Gastroesophageal sphincter (tissue), 4 donors: ENCODE results near the gene COTL1. TPM values are rescaled to one million over a fixed set of nuclear protein-coding genes. Genes with fewer than 3 reads are reported as not detected.

Experiments used
- ATAC-seq: fragments of 150-250 bp; one replicate; pipeline ENCODE4 v1.9.1; 2016; ENCODE audit warnings: mild to moderate bottlenecking, moderate library complexity
- H3K27ac ChIP-seq, 4 donors: fragments of 200-600 bp; sonication (generic) in 3 of 4; 1 replicate in 3 of 4; 2 replicates in 1 of 4; pipeline ENCODE4 v1.5.1; 2016 to 2019
- H3K27me3 ChIP-seq: fragments of 200-600 bp; sonication (generic); one replicate; pipeline ENCODE4 v1.5.1; 2019
- H3K36me3 ChIP-seq, 2 donors: fragments of 200-600 bp; sonication (generic); one replicate each; pipeline ENCODE4 v1.5.1; 2019; ENCODE audit warnings: control low read depth in 1 of 2
- H3K4me1 ChIP-seq, 3 donors: fragments of 200-600 bp; sonication (generic); 1 replicate in 2 of 3; 2 replicates in 1 of 3; pipeline ENCODE4 v1.5.1; 2016 to 2019; ENCODE audit warnings: control low read depth in 2 of 3
- H3K4me3 ChIP-seq, 2 donors: fragments of 200-600 bp; sonication (generic); one replicate each; pipeline ENCODE4 v1.5.1; 2019; ENCODE audit warnings: mild to moderate bottlenecking in 1 of 2, moderate library complexity in 1 of 2
- H3K9me3 ChIP-seq, 3 donors: fragments of 200-600 bp; sonication (generic); one replicate each; pipeline ENCODE4 v1.5.1; 2017 to 2019; ENCODE audit warnings: control low read depth in 2 of 3
- CTCF ChIP-seq, 4 experiments: fragments of 200-600 bp in 2 of 4; fragments of 450-650 bp in 2 of 4; sonication (generic) in 1 of 4; IDR thresholded peaks; one replicate each; pipeline ENCODE4 v1.5.1; 2017 to 2019; ENCODE audit warnings: antibody characterized with exemption in 4 of 4, mild to moderate bottlenecking in 2 of 4, moderate library complexity in 2 of 4
- EP300 ChIP-seq: sonication (generic); formaldehyde crosslinking; IDR thresholded peaks from one replicate; pipeline ENCODE4 v1.6.1; 2017; ENCODE audit warnings: antibody characterized with exemption, mild to moderate bottlenecking
- POLR2A ChIP-seq, 2 donors: fragments of 450-650 bp; IDR thresholded peaks; one replicate each; pipeline ENCODE4 v1.6.1; 2017; ENCODE audit warnings: antibody characterized with exemption in 2 of 2, mild to moderate bottlenecking in 2 of 2, moderate library complexity in 1 of 2
- POLR2AphosphoS5 ChIP-seq: sonication (generic); formaldehyde crosslinking; IDR thresholded peaks from one replicate; pipeline ENCODE4 v1.6.1; 2017; ENCODE audit warnings: antibody characterized with exemption
- WGBS, 2 donors: methylation state at CpG; one replicate each; pipeline ENCODE4 v1.1.5; 2018; ENCODE audit warnings: low coverage in 1 of 2; 5-methylcytosine and 5-hydroxymethylcytosine counted together
- total RNA-seq, 4 donors: library from RNA; depleted of rRNA; stranded (reverse); fragments of >200 nt; gene quantifications; one replicate each; pipeline ENCODE4 v1.1.0, GENCODE V29; 2016

Gene COTL1
- total RNA-seq, 4 donors from 2014 or later = 13.1 to 46.2 (median 37.3) TPM

- TF ChIP-seq POLR2A (IDR thresholded peaks at IDR 0.05) (no peak), POLR2AphosphoS5 (no peak), EP300 (no peak), CTCF (IDR thresholded peaks at IDR 0.05) (no peak)
- no peaks in the 10 kb centered on the region for H3K9me3 ChIP-seq
- WGBS, 2 donors = 41 to 62% methylated on average over 11 to 16 of the region's 19 CpGs
- H3K27ac ChIP-seq = no peak overlapping the region
- no peak for ATAC-seq
- peaks cover 28% of the 10 kb centered on the region for H3K27me3 ChIP-seq
- no peaks in the 10 kb centered on the region for H3K4me1 ChIP-seq
- H3K36me3 ChIP-seq = no peaks in the 10 kb centered on the region
- H3K4me3 ChIP-seq = no peak overlapping the region
These were observed 62.3 kb downstream of the COTL1 start for GRCh38 chr16:84555418-84556196.

DNA sequence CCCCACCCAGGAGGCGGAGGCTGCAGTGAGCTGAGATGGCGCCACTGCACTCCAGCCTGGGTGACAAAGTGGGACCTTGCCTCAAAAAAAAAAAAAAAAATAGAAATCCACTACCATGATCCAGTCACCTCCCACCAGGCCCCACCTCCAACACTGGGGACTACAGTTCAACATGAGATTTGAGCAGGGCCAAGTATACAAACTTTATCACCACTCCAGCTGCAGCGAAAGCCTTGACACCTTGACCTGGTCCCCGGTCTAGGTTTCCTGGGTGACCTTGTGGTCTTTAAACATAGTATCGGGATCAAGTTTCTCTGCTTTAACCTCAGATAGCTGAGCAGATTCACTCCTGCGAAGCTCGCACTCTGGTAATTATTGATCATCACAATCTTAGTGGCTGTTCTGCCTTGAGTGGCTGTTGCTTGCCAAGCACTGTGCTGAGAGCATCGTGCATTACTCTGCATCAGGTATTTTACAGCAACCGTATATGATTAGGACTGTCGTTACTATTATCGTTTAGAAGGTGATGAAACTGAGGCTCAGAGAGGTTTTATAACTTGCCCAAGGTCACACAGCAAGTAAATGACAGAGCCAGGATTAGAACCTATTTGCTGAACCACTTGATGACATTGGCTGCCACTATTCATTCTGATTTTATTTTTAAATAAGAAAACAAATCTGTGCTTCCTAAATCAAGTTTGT, 63.1 kb downstream of the COTL1 start:
- no peak for TF ChIP-seq POLR2AphosphoS5
- TF ChIP-seq CTCF (IDR thresholded peaks at IDR 0.05) = no peak
- no peak for TF ChIP-seq EP300
- TF ChIP-seq POLR2A (IDR thresholded peaks at IDR 0.05) = no peak
- ATAC-seq = no peak
- H3K4me1 ChIP-seq = no peaks in the 10 kb centered on the region
- no peaks in the 10 kb centered on the region for H3K36me3 ChIP-seq
- no peaks in the 10 kb centered on the region for H3K9me3 ChIP-seq
- H3K27me3 ChIP-seq = peaks cover 28% of the 10 kb centered on the region
- WGBS, 2 donors = 76 to 84% methylated on average over 8 to 10 of the region's 11 CpGs
- H3K4me3 ChIP-seq = no peak overlapping the region
- no peak overlapping the region for H3K27ac ChIP-seq

DNA sequence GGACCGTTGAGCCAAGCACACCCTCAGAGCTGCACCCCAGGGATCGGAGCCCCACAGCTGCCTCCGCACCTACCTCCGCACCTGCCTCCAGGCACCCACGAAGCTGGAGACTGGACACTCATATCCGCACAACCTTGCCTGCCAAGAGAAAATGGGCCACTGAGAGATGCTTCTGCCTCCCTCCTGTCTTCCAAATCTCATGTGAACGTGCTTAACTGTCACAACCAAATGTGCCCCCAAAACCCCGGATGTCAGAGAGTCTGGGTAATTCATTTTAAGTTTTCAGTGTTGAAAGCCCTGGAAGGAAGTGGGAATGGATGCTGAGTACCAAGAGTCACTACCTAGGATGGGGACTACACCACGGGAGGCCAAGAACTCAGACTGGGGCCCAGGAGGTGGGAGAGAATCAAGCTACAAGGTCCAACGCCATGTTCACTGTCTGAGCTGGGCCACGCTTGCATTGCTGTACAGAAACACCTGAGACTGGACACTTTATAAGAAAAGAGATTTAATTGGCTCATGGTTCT, 63.9 kb downstream of the COTL1 start:
- Histone ChIP-seq H3K27ac (no peak overlapping the region), H3K4me1 (peaks cover 0 to 8% (median 0%) of the 10 kb centered on the region in 3 donors), H3K9me3 (no peaks in the 10 kb centered on the region), H3K36me3 (no peaks in the 10 kb centered on the region), H3K4me3 (no peak overlapping the region), H3K27me3 (peaks cover 19% of the 10 kb centered on the region)
- TF ChIP-seq CTCF (IDR thresholded peaks at IDR 0.05) = no peak
- TF ChIP-seq POLR2A (IDR thresholded peaks at IDR 0.05) = no peak
- TF ChIP-seq EP300 = no peak
- TF ChIP-seq POLR2AphosphoS5 = no peak
- 82% methylated on average over 8 of the region's 11 CpGs; no CpG with 5 or more reads in 1 of the 2 donors for WGBS, 2 donors
- ATAC-seq = no peak

GRCh38 chr16:84552135-84552534, 65.7 kb downstream of the COTL1 start:
- 72% methylated on average over 4 of the region's 4 CpGs; no CpG with 5 or more reads in 1 of the 2 donors for WGBS, 2 donors
- ATAC-seq = no peak
- no peak overlapping the region for H3K4me3 ChIP-seq

More at GRCh38 chr16:84552135-84552534, 65.7 kb downstream of the COTL1 start:
- H3K4me1 ChIP-seq = peaks cover 0 to 8% (median 0%) of the 10 kb centered on the region in 3 donors
- H3K36me3 ChIP-seq = no peaks in the 10 kb centered on the region
- H3K27me3 ChIP-seq = peaks cover 12% of the 10 kb centered on the region
- no peak overlapping the region for H3K27ac ChIP-seq
- TF ChIP-seq POLR2A (IDR thresholded peaks at IDR 0.05) = no peak
- TF ChIP-seq POLR2AphosphoS5 = no peak
- TF ChIP-seq EP300 = no peak
- TF ChIP-seq CTCF (IDR thresholded peaks at IDR 0.05) = no peak
- no peaks in the 10 kb centered on the region for H3K9me3 ChIP-seq
